Activated CD4-positive, alpha-beta T cell treated with anti-CD3 and anti-CD28 coated beads, Interleukin-2, amount 50 U/mL, for 24 hours (primary cell): ENCODE measurements around the gene MARCHF10.
A peak's percentile ranks its signal among the peaks of the same experiment; 100 is the strongest.

Source experiments
- DNase-seq, 2 donors: peaks; one replicate each; pipeline ENCODE4 v3.0.0-alpha.2; 2020; ENCODE audit warnings: low read depth in 1 of 2, low spot score in 1 of 2

The MARCHF10 gene

DNA sequence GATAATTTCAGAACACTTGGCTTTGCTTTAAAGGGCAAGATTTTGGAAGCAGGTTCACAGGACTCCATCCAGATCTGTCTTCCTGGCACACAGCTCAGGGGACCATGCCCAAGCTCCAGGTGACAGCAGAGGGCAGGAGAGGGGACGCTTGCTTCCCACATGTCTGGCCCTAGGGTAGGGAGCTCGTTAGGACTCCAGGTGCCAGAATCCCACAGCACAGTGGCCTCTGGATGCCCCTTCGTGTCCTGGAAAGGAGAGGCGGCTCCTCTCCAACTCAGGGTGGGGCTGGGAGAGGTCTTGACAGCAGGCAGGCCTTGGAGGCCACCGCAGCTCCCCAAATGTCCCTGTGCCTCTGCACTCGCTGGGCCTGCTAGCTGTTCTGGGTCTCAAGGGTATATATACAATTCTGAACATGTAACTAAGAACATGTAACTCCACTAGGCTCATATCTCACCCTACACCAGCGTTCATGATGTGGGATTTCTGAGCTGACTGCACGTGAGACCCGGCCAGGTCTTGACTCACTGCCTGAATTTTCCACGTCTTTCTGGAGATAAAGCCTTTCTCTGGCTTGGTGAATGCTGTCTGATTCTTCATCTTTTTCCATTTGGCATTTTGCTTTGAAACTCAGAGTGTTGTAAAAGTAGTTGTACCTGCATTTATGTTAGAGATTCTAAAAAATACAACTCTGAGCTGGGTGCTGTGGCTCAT lies 52.8 kb downstream of the MARCHF10 start:
- DNase-seq, result no peak

- no peak for DNase-seq
Measured at GRCh38 chr17:62754631-62755030, 53.5 kb downstream of the MARCHF10 start.

DNA sequence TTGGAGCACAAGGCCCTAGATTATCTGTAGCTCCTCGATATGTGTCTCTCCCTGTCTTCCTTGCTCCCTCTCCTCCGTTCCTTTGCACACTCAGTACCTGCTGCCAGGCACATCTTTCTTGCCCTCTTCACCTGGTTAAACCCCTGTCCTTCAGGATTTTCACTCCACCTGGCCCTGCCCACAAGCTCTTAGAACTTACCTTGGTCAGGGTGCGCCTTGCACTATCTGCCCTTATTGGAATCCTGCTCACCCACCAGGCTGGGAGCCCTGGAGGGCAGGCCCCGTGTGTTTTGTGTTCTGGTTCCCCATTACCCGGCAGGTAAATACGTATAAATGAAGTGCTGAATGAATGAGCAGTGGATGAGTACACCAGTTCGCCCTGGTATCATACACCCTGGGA lies 54.6 kb downstream of the MARCHF10 start:
- no peak for DNase-seq

GRCh38 chr17:62751060-62751691 lies 56.9 kb downstream of the MARCHF10 start:
- no peak for DNase-seq

DNA sequence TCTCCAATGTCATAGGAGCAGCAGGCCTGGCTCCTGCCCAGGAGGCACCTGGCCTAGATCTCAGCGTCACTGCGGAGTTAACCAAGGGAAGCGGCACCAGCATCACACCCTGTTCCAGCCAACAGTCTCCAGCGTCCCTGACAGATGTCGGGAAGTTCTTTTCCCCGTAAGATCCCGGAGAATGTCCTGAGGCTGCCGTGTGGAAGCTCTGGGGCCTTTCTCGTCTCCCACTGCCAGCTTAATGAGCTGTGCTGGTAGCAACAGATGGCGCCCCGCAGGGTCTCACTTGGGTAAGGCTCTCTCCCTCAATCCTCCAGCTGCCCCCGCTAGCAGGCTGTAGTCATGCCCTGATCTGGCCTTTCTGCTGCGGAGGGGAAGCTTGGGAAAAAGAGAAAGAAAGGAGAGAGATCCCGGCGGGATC lies 57.5 kb downstream of the MARCHF10 start:
- no peak for DNase-seq

DNA sequence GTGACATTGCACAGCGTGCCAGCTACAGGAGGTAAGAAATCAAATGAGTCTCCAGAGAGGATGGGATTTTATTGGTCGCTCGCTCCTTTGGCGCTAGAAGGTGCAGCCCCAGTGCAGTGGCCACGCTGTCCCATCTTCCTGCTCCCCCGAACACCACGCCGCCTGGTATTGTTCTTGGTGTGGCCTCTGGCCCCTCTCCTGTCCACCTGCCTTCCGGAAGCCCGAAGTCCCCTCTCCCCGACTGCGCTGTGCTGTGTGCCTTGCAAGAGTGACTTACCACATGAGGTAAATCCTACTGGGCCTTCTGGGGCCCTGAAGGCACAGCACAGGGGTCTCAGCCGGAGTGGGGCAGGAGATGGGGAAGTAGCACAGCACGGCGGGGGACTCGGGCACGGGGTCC lies 58.2 kb downstream of the MARCHF10 start:
- no peak for DNase-seq

- DNase-seq, result no peak
Measured at GRCh38 chr17:62746941-62747340, 61.2 kb downstream of the MARCHF10 start.

- no peak for DNase-seq
Measured at GRCh38 chr17:62745806-62746205, 62.3 kb downstream of the MARCHF10 start.

GRCh38 chr17:62744259-62744658 lies 63.9 kb downstream of the MARCHF10 start:
- DNase-seq, result no peak

GRCh38 chr17:62741290-62741689 lies 66.8 kb downstream of the MARCHF10 start:
- DNase-seq, result no peak

GRCh38 chr17:62739645-62740388 lies 68.3 kb downstream of the MARCHF10 start:
- DNase-seq, result no peak

DNA sequence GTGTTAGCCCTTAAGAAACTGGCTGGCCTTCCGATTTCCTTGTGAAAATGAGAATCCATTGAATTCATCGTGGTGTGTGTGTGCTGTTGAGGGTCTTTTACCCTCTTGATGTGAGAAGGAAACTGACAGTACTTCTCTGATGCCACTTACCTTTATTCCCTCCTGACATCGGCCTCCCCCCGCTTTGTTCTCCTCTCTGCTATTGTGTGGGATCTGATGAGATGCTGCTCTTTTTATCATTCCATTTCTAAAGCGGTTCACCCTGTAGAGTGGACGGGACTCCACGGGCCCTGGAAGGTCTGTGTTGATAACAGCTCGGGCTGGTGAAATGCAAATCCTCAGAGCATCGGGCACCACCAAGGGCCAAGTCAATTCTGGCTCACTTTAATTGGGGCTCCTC lies 69.8 kb downstream of the MARCHF10 start:
- no peak for DNase-seq

DNA sequence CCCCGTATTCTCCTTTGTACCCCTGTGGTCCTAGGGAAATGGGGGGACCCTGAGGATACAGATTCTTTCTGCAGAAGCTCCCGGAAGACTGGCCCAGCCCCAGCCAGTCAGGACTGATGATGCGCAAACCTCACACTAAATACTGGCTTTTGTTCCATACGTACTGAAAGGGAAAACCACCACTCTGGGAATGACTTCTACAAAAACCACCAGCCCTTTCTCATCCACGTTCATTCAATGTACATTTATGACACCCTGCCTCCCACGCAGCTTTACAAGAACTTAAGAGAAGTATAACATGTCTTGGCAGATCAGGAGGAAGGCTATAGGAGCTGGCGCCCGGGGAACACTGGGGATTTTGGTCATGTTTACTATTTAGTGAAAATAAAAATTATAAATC lies 70.6 kb downstream of the MARCHF10 start:
- no peak for DNase-seq

- DNase-seq, result no peak
Measured at GRCh38 chr17:62735044-62735651, 73.0 kb downstream of the MARCHF10 start.

- DNase-seq, result no peak
Measured at GRCh38 chr17:62732125-62732524, 76.0 kb downstream of the MARCHF10 start.

- DNase-seq, result no peak
Measured at GRCh38 chr17:62727916-62728672, 80.0 kb downstream of the MARCHF10 start.

GRCh38 chr17:62725791-62726249 lies 82.3 kb downstream of the MARCHF10 start:
- no peak for DNase-seq

GRCh38 chr17:62724398-62725146 lies 83.5 kb downstream of the MARCHF10 start:
- peak; percentile 64 to 83 for DNase-seq

DNA sequence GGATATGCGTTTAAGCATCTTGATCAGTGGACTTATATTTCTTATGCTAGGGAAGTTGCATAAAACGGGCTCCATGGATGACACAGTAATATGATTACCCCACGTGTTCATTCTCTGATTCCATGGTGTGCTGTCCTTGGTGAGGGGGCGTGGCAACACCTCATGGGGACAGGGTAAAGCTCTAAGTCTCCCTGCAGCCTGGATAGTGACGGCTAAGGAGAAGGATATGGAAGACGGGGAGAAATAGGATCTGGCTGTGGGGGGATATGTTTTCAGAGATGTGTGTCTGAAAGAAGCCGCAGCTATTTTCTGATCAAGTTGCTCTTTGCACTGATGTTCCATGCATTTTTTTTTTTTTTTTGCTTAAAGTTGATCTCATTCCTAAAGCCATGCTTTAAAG lies 84.3 kb downstream of the MARCHF10 start:
- DNase-seq, result no peak

GRCh38 chr17:62722625-62723024 lies 85.5 kb downstream of the MARCHF10 start:
- no peak for DNase-seq
